Lung (tissue), 12 donors: ENCODE data around the gene CENATAC. TPM values are rescaled to one million over a fixed set of nuclear protein-coding genes. Genes with fewer than 3 reads are reported as not detected.

ENCODE experiments used
- ATAC-seq: fragments of 200-7000 bp; cut with Tn5 transposase; one replicate; pipeline ENCODE4 v1.9.1; 2020; ENCODE audit warnings: moderate number of reproducible peaks; ENCODE audit not compliant: insufficient read depth, low FRiP score
- DNase-seq, 3 donors: peaks; one replicate each; pipeline ENCODE4 v3.0.0-alpha.2; 2013 to 2017
- H3K27ac ChIP-seq, 2 donors: one replicate each; pipeline ENCODE4 v1.5.1; 2013; ENCODE audit warnings: mild to moderate bottlenecking in 2 of 2, moderate library complexity in 2 of 2, control low read depth in 1 of 2, inconsistent platforms in 1 of 2, low read depth in 1 of 2, low read length in 1 of 2
- H3K27me3 ChIP-seq, 3 donors: one replicate each; pipeline ENCODE4 v1.5.1; 2013; ENCODE audit warnings: low read length in 2 of 3; ENCODE audit not compliant: control insufficient read depth in 3 of 3, insufficient read depth in 3 of 3
- H3K36me3 ChIP-seq, 4 donors: one replicate each; pipeline ENCODE4 v1.5.1; 2013; ENCODE audit warnings: low read length in 4 of 4, mild to moderate bottlenecking in 1 of 4, moderate library complexity in 1 of 4; ENCODE audit not compliant: control insufficient read depth in 4 of 4, insufficient read depth in 4 of 4
- H3K4me1 ChIP-seq, 5 donors: one replicate each; pipeline ENCODE4 v1.5.1; 2013; ENCODE audit warnings: low read length in 5 of 5, mild to moderate bottlenecking in 2 of 5, moderate library complexity in 1 of 5; ENCODE audit not compliant: control insufficient read depth in 5 of 5, insufficient read depth in 5 of 5
- H3K4me3 ChIP-seq: one replicate; pipeline ENCODE4 v1.5.1; 2013; ENCODE audit warnings: mild to moderate bottlenecking, control low read depth, moderate library complexity
- H3K9ac ChIP-seq, 2 donors: one replicate each; pipeline ENCODE4 v1.5.1; 2013; ENCODE audit warnings: low read length in 2 of 2, control low read depth in 1 of 2; ENCODE audit not compliant: insufficient read depth in 1 of 2
- H3K9me3 ChIP-seq, 4 donors: one replicate each; pipeline ENCODE4 v1.5.1; 2013; ENCODE audit warnings: low read length in 3 of 4, mild to moderate bottlenecking in 1 of 4, moderate library complexity in 1 of 4; ENCODE audit not compliant: control insufficient read depth in 4 of 4, insufficient read depth in 3 of 4
- CTCF ChIP-seq: IDR thresholded peaks from 2 replicates; pipeline ENCODE4 v1.5.1; 2012; ENCODE audit warnings: mild to moderate bottlenecking; ENCODE audit errors: control extremely low read depth, extremely low read depth
- WGBS, 2 donors: extraction: QIAGEN DNeasy Blood & Tissue Kit; methylation state at CpG; one replicate each; pipeline ENCODE4 v1.1.7; 2013; 5-methylcytosine and 5-hydroxymethylcytosine counted together
- polyA plus RNA-seq, 2 donors: library from polyadenylated mRNA; stranded (reverse); fragments of 200-250 nt; gene quantifications; one replicate each; pipeline ENCODE4 v1.2.1, GENCODE V29; 2013
- total RNA-seq, 2 donors: library from RNA; depleted of rRNA in 1 of 2; stranded (reverse); fragments of >200 nt in 1 of 2; gene quantifications; one replicate each; pipeline ENCODE4 v1.2.1, GENCODE V29; 2014 to 2021
- donor health status: control.
- donor health status: control.
- donor health status: Bipolar disorder and iron deficiency.
- donor health status: healthy.
- donor health status: DM: yes; HTN: yes; CAD: no.

Gene CENATAC
- total and polyA plus RNA-seq, 4 donors = 12.3 to 97.5 (median 53.5) TPM

- ATAC-seq = no peak
- H3K4me1 ChIP-seq = peaks cover 5 to 32% (median 13%) of the 10 kb centered on the region in 5 donors
- 42 to 65% methylated on average over 2 of the region's 2 CpGs for WGBS, 2 donors
- H3K9ac ChIP-seq = no peak overlapping the region
- DNase-seq = no peak
- peaks cover 10 to 37% (median 26%) of the 10 kb centered on the region in 4 donors for H3K36me3 ChIP-seq
- no peaks in the 10 kb centered on the region for H3K9me3 ChIP-seq
- no peak overlapping the region for H3K4me3 ChIP-seq
- no peaks in the 10 kb centered on the region for H3K27me3 ChIP-seq
- H3K27ac ChIP-seq = no peak overlapping the region
- TF ChIP-seq CTCF = no peak
Measured at GRCh38 chr11:119019996-119020395, 22.1 kb downstream of the CENATAC start.

- Histone ChIP-seq H3K9ac (no peak overlapping the region), H3K36me3 (peaks cover 10 to 26% (median 17%) of the 10 kb centered on the region in 4 donors), H3K27ac (no peak overlapping the region), H3K4me1 (peaks cover 1 to 28% (median 10%) of the 10 kb centered on the region in 5 donors), H3K27me3 (no peaks in the 10 kb centered on the region), H3K4me3 (no peak overlapping the region), H3K9me3 (no peaks in the 10 kb centered on the region)
- no peak for TF ChIP-seq CTCF
- no peak for ATAC-seq
- DNase-seq = no peak
- WGBS, 2 donors = 89 to 91% methylated on average over 5 of the region's 5 CpGs
Measured at GRCh38 chr11:119021631-119022030, 23.7 kb downstream of the CENATAC start.

- peaks cover 0 to 22% (median 9%) of the 10 kb centered on the region in 5 donors for H3K4me1 ChIP-seq
- H3K27me3 ChIP-seq = no peaks in the 10 kb centered on the region
- peaks cover 10 to 23% (median 17%) of the 10 kb centered on the region in 4 donors for H3K36me3 ChIP-seq
- H3K9ac ChIP-seq = no peak overlapping the region
- H3K27ac ChIP-seq = no peak overlapping the region
- no peak for TF ChIP-seq CTCF
- H3K4me3 ChIP-seq = no peak overlapping the region
- DNase-seq (no peak), ATAC-seq (no peak)
- H3K9me3 ChIP-seq = no peaks in the 10 kb centered on the region
Measured at GRCh38 chr11:119023741-119024140, 25.8 kb downstream of the CENATAC start.
